Heart left ventricle (tissue), 13 donors: Measurements from ENCODE around the gene RPS15.

Experiments
- POLR2A ChIP-seq, 2 donors: fragments of 450-650 bp; IDR thresholded peaks; one replicate each; pipeline ENCODE4 v1.6.1; 2017; ENCODE audit warnings: antibody characterized with exemption in 2 of 2, mild to moderate bottlenecking in 2 of 2, moderate library complexity in 2 of 2
- TF ChIP-seq, protein P1 (sequence below), 12 donors: fragments of 200-600 bp; sonication (generic) in 4 of 12; IDR thresholded peaks; one replicate each; pipeline versions ENCODE4 v1.5.0 to v1.8.0; 2018 to 2022; ENCODE audit warnings: antibody characterized with exemption in 12 of 12, mild to moderate bottlenecking in 5 of 12
- donor health status: ischemic (EF 13 %, LVEDD 7.1; RV severe dilation, severe dysfunction).
- donor health status: DM: no; HTN: yes; CAD: no.
- donor health status: DM: no; HTN: no; CAD: no.
- donor health status: ischemic (EF 25% LVEDD 6.9; RV normal size, moderate dysfunction).
- donor health status: ischemic (EF 25% LVEDD 5.7; RV mildly dilated, moderate dysfunction).
- donor health status: ischemic (EF 35%, LVEDD 5.7; RV mildly dilated, moderate dysfunction).
- donor health status: nonischemic (EF 11% LVEDD 7.7; RV severe dilation, severe dysfunction).
- donor health status: DM: yes; HTN: yes; CAD: no.
- donor health status: PGD.
- donor health status: ischemic (EF 29% LVEDD 5.4; RV normal size, mild dysfunction).
- donor health status: nonischemic (EF 23%, LVEDD 6.1; RV moderate dilation, normal function).

DNA sequence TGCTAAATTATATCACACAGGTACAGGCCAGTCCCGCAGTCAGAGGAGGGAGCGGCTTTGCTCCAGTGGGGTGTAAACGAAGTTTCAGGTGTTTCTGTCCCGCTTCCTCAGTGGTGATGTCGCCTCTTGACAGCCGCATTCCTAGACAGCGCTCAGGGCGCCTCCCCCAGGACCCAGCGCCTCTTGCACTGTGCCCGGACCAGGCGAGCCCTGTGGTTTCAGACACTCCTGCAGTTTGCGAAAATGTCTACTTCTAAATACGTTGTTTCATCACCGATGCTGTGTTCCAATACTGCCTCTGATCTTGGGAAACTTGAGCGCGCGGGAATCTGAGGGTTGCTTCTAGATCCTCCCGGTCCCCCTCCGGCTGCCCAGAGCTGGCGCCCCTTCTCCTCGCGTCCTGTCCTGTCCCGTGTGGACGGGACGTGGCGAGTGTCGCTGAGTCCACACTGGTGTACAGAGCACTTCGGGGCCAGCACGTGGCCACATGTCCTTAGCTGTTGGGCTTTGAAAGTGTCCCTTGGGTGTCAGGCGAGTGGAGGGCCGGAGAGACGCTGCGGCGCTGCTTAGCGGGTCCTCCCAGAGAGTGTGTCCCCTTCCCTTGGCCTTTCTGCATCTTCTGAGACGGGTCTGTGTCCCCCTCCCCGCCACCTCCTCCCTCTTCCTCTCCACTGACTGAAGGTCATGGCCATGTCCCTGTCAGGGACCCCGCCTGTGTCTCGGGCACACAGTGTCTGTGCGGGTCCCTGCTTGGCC is 14.6 kb upstream of the RPS15 start:
- TF ChIP-seq, protein P1, sequence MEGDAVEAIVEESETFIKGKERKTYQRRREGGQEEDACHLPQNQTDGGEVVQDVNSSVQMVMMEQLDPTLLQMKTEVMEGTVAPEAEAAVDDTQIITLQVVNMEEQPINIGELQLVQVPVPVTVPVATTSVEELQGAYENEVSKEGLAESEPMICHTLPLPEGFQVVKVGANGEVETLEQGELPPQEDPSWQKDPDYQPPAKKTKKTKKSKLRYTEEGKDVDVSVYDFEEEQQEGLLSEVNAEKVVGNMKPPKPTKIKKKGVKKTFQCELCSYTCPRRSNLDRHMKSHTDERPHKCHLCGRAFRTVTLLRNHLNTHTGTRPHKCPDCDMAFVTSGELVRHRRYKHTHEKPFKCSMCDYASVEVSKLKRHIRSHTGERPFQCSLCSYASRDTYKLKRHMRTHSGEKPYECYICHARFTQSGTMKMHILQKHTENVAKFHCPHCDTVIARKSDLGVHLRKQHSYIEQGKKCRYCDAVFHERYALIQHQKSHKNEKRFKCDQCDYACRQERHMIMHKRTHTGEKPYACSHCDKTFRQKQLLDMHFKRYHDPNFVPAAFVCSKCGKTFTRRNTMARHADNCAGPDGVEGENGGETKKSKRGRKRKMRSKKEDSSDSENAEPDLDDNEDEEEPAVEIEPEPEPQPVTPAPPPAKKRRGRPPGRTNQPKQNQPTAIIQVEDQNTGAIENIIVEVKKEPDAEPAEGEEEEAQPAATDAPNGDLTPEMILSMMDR (IDR thresholded peaks at IDR 0.05): no peak
- no peak for TF ChIP-seq POLR2A (IDR thresholded peaks at IDR 0.05)
